ENCODE measurements around the gene PEX13.

- TF ChIP-seq CTCF (conservative IDR thresholded peaks at IDR 0.05; ENCODE audit: low read length) (no peak), EZH2phosphoT487 (IDR thresholded peaks at IDR 0.05; ENCODE audit: borderline replicate concordance) (no peak)
Measured at GRCh38 chr2:60974652-60975051, 42.9 kb upstream of the PEX13 start.
